Left hindlimb (tissue), 1 donor: ENCODE results near the gene PRELP.
"Not testable (repeated sequence)": the region's sequence is repeated elsewhere in the genome, so short reads cannot be mapped to it uniquely, and the experiment has no call there.

Source experiments
- DNase-seq: peaks from one replicate; pipeline ENCODE4 v3.0.0-alpha.2; 2018

The PRELP gene

GRCh38 chr1:203508463-203509073 is 33.0 kb downstream of the PRELP start:
- no peak for DNase-seq

- DNase-seq, result no peak
Measured at GRCh38 chr1:203509135-203509534, 33.5 kb downstream of the PRELP start.

- no peak for DNase-seq
Measured at GRCh38 chr1:203511513-203511912, 35.9 kb downstream of the PRELP start.

GRCh38 chr1:203511930-203512329 is 36.3 kb downstream of the PRELP start:
- no peak for DNase-seq

- no peak for DNase-seq
Measured at GRCh38 chr1:203512517-203512847, 36.9 kb downstream of the PRELP start.

- no peak for DNase-seq
Measured at GRCh38 chr1:203512848-203513584, 37.4 kb downstream of the PRELP start.

- DNase-seq, result no peak
Measured at GRCh38 chr1:203513585-203514031, 38.0 kb downstream of the PRELP start.

GRCh38 chr1:203516184-203516583 is 40.6 kb downstream of the PRELP start:
- DNase-seq, result no peak

- DNase-seq, result no peak
Measured at GRCh38 chr1:203516906-203517305, 41.3 kb downstream of the PRELP start.

GRCh38 chr1:203517426-203518110 is 42.0 kb downstream of the PRELP start:
- no peak for DNase-seq

- DNase-seq, result not testable (repeated sequence)
Measured at GRCh38 chr1:203518139-203518538, 42.5 kb downstream of the PRELP start.

GRCh38 chr1:203518541-203518940 is 42.9 kb downstream of the PRELP start:
- DNase-seq, result no peak

- DNase-seq, result no peak
Measured at GRCh38 chr1:203519053-203519840, 43.6 kb downstream of the PRELP start.

- DNase-seq, result no peak
Measured at GRCh38 chr1:203519896-203520295, 44.3 kb downstream of the PRELP start.

GRCh38 chr1:203520315-203520714 is 44.7 kb downstream of the PRELP start:
- DNase-seq, result no peak

GRCh38 chr1:203521074-203521794 is 45.6 kb downstream of the PRELP start:
- no peak for DNase-seq

- DNase-seq, result no peak
Measured at GRCh38 chr1:203521812-203522211, 46.2 kb downstream of the PRELP start.

GRCh38 chr1:203522237-203522636 is 46.6 kb downstream of the PRELP start:
- no peak for DNase-seq

- no peak for DNase-seq
Measured at GRCh38 chr1:203523667-203524066, 48.1 kb downstream of the PRELP start.

GRCh38 chr1:203524152-203524551 is 48.5 kb downstream of the PRELP start:
- no peak for DNase-seq

- no peak for DNase-seq
Measured at GRCh38 chr1:203524824-203525223, 49.2 kb downstream of the PRELP start.

- no peak for DNase-seq
Measured at GRCh38 chr1:203525685-203526084, 50.1 kb downstream of the PRELP start.

- DNase-seq, result no peak
Measured at GRCh38 chr1:203526130-203526529, 50.5 kb downstream of the PRELP start.
